GM06990 (cell line): ENCODE data around the gene G6PC1.
"Not testable (repeated sequence)": the region's sequence is repeated elsewhere in the genome, so short reads cannot be mapped to it uniquely, and the experiment has no call there.

Experiments
- DNase-seq: peaks from one replicate; pipeline ENCODE4 v3.0.0-alpha.2; 2011; ENCODE audit not compliant: insufficient read length; ENCODE audit errors: extremely low read depth
- H3K27me3 ChIP-seq: replicated peaks from 2 replicates; pipeline ENCODE4 v1.6.0; 2011; ENCODE audit warnings: low read length; ENCODE audit not compliant: control insufficient read depth, insufficient read depth
- H3K36me3 ChIP-seq: 2 replicates; pipeline ENCODE4 v1.5.1; 2011; ENCODE audit warnings: low read length; ENCODE audit not compliant: control insufficient read depth, insufficient read depth
- H3K4me3 ChIP-seq: replicated peaks from 2 replicates; pipeline ENCODE4 v1.5.1; 2011; ENCODE audit warnings: low read depth, mild to moderate bottlenecking, control low read depth, low read length
- CTCF ChIP-seq: IDR thresholded peaks from 2 replicates; pipeline ENCODE4 v1.5.1; 2011; ENCODE audit warnings: low read length, control low read depth, mild to moderate bottlenecking, inconsistent platforms; ENCODE audit not compliant: insufficient read depth, poor library complexity, severe bottlenecking

The G6PC1 gene

GRCh38 chr17:42913522-42913921 is 12.9 kb downstream of the G6PC1 start:
- no peak overlapping the region for H3K4me3 ChIP-seq
- H3K36me3 ChIP-seq: no peaks in the 10 kb centered on the region
- H3K27me3 ChIP-seq: no peaks in the 10 kb centered on the region
- no peak for DNase-seq
- TF ChIP-seq CTCF: no peak

DNA sequence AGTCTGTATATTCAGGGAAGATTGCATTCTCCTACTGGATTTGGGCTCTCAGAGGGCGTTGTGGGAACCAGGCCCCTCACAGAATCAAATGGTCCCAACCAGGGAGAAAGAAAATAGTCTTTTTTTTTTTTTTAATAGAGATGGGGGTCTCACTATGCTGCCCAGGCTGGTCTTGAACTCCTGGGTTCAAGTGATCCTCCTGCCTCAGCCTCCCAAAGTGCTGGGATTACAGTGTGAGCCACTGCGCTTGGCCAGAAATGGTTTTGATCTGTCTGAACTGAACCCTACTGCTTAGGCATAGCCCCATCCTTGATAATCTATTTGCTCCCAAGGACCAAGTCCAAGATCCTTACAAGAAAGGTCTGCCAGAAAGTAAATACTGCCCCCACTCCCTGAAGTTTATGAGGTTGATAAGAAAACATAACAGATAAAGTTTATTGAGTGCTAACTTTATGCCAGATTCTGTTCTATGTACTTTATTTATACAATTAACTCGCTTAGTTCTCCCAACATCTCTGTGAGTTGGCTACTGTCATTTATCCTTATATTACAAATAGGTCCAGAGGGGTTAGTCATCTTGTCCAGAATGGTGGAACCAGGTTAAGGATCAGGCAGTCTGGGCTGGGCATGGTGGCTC is 13.5 kb downstream of the G6PC1 start:
- Histone ChIP-seq H3K27me3 (no peaks in the 10 kb centered on the region), H3K4me3 (no peak overlapping the region), H3K36me3 (no peaks in the 10 kb centered on the region)
- no peak for DNase-seq
- TF ChIP-seq CTCF: no peak

GRCh38 chr17:42915288-42915687 is 14.7 kb downstream of the G6PC1 start:
- not testable (repeated sequence) for DNase-seq, H3K36me3 ChIP-seq, H3K27me3 ChIP-seq, H3K4me3 ChIP-seq

- H3K4me3 ChIP-seq, DNase-seq, H3K36me3 ChIP-seq, H3K27me3 ChIP-seq: not testable (repeated sequence)
These were observed 16.0 kb downstream of the G6PC1 start for GRCh38 chr17:42916388-42917235.

- H3K4me3 ChIP-seq: no peak overlapping the region
- no peaks in the 10 kb centered on the region for H3K27me3 ChIP-seq
- TF ChIP-seq CTCF: no peak
- no peaks in the 10 kb centered on the region for H3K36me3 ChIP-seq
- no peak for DNase-seq
These were observed 16.6 kb downstream of the G6PC1 start for GRCh38 chr17:42917236-42917603.

DNA sequence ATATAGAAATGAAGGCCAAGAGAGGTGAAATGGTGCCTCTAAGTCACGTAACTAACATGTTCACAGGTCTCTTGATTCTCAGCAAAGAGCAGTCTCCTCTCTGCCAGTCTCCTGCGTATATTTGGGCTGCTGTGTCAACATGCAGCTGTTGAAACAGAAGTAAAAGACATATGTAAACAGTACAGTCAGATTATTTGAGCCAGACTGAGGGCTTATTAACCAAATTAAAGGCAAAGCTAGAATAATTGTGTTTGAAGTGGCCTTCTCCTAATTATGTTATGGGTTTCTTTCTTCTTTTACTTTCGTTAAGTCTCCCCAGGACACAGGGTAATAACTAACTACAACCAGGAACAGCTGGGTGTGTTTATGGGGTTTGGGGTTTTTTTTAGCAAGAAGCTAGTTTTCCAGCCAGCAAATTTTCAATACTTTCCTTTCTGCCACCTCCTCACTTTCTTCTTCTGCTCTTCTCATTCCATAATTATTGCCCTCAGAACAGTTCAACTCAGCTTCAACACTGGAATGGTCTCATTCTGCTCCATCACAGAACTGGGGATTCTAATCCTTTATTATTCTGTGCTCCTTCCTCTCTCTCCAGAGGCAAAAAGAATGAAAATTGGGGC is 18.4 kb downstream of the G6PC1 start:
- Histone ChIP-seq H3K27me3 (no peaks in the 10 kb centered on the region), H3K4me3 (no peak overlapping the region), H3K36me3 (no peaks in the 10 kb centered on the region)
- TF ChIP-seq CTCF: no peak
- DNase-seq: no peak

GRCh38 chr17:42919522-42920077 is 19.0 kb downstream of the G6PC1 start:
- not testable (repeated sequence) for H3K4me3 ChIP-seq, DNase-seq, H3K27me3 ChIP-seq, H3K36me3 ChIP-seq
